LNCaP clone FGC (cell line): Measurements from ENCODE around the gene IFNAR1.

Experiments used
- DNase-seq: peaks from one replicate; pipeline ENCODE4 v3.0.0-alpha.2; 2011; ENCODE audit warnings: low read depth
- H3K4me3 ChIP-seq: 2 replicates; pipeline ENCODE4 v1.5.1; 2011; ENCODE audit warnings: mild to moderate bottlenecking, low read depth, low read length, control low read depth
- TF ChIP-seq, protein P1 (sequence below): IDR thresholded peaks from 2 replicates; pipeline ENCODE4 v1.5.1; 2012; ENCODE audit warnings: mild to moderate bottlenecking; ENCODE audit not compliant: control insufficient read depth, insufficient read depth; ENCODE audit errors: extremely low read depth

Gene IFNAR1

DNA sequence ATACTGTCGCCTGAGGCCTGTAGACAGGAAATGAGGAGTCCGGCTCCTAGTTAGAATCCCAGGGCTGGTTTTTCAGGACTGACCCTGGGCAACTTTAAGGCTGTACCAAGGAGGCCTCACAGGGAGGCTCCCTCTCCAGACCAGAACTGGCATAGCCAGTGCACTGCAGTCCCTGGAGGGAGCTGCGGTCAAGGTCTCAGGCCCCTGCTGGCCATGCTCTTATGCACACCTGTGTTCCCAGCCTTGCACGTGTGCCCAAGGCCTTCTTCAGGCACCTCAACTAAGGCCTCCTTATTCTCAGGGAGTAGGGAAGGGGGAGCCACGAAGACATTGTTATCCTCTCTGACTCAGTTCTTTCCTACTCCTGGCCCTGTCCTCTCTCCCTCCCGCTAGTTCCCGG, 22.0 kb upstream of the IFNAR1 start:
- H3K4me3 ChIP-seq = no peak overlapping the region
- TF ChIP-seq, protein P1, sequence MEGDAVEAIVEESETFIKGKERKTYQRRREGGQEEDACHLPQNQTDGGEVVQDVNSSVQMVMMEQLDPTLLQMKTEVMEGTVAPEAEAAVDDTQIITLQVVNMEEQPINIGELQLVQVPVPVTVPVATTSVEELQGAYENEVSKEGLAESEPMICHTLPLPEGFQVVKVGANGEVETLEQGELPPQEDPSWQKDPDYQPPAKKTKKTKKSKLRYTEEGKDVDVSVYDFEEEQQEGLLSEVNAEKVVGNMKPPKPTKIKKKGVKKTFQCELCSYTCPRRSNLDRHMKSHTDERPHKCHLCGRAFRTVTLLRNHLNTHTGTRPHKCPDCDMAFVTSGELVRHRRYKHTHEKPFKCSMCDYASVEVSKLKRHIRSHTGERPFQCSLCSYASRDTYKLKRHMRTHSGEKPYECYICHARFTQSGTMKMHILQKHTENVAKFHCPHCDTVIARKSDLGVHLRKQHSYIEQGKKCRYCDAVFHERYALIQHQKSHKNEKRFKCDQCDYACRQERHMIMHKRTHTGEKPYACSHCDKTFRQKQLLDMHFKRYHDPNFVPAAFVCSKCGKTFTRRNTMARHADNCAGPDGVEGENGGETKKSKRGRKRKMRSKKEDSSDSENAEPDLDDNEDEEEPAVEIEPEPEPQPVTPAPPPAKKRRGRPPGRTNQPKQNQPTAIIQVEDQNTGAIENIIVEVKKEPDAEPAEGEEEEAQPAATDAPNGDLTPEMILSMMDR = no peak
- DNase-seq = no peak

DNA sequence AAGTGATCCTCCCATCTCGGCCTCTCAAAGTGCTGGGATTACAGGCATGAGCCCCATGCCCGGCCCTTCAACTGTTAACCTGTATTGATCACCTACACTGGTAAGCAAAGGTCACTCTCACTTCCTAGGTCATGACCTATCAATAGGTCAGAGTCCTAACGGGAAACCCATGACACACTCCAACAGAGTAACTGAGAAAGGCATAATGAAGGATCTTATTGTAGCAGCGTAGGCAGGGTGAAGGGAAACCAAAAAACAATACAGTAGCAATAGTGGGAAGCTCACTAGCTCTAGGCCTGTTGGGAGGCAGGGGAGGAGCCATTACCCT, 19.5 kb upstream of the IFNAR1 start:
- TF ChIP-seq, protein P1 = no peak
- H3K4me3 ChIP-seq = no peak overlapping the region
- DNase-seq = no peak

DNA sequence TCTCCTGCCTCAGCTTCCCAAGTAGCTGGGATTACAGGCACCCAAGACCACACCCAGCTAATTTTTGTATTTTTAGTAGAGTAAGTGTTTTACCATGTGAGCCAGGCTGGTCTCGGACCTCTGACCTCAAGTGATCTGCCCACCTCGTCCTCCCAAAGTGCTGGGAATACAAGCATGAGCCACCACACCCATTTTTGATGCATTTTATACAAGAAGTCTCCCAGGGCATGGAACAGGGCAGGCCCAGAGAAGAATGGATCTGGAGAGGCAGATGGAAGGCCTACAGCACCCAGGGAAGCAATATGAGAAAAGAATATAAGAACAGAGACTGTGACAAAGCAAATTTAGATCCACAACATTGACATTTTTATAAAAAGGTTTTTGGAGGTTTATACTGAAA, 18.8 kb upstream of the IFNAR1 start:
- TF ChIP-seq, protein P1 = no peak
- H3K4me3 ChIP-seq = no peak overlapping the region
- no peak for DNase-seq

DNA sequence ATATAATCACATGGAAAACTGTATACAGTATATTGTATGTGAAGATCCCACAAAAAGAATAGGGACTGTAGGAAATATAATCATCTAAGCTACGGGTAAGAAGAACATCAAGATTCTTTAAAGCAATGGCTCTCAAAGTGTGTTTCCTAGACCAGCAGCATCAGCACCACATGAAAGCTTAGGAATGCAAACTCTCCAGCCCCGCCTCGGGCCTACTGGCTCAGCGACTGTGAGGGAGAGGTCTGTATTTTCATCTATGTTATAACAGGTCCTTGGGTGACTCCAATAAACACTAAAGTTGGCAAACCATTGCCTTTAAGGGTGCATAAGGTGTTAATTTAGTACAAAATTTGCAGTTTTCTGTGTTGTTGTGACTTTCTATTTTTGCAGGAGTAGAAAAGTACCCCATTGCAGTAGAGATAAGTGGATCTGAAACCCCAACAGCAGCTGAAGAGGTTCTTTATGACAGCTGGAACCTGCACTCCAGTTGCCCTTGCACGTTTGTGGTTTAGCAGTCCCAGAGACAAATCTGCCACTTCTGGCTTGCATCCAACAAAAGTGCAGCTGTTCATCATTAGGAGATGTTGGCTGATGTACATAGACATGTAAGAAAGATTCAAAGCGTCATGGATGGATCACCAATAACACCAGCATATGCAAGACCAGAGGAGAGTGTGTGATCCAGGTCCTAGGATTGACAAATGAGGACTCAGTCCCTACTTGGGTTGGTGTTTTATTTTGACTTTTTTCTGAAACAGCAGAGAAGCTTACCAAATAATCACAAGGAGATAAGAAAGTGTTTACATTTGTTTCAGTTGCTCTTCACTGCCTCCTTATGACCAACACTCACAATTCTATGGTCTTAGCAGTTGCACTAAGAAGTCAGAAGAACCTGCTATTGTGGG, 15.9 kb upstream of the IFNAR1 start:
- H3K4me3 ChIP-seq = no peak overlapping the region
- TF ChIP-seq, protein P1 = no peak
- DNase-seq = no peak

DNA sequence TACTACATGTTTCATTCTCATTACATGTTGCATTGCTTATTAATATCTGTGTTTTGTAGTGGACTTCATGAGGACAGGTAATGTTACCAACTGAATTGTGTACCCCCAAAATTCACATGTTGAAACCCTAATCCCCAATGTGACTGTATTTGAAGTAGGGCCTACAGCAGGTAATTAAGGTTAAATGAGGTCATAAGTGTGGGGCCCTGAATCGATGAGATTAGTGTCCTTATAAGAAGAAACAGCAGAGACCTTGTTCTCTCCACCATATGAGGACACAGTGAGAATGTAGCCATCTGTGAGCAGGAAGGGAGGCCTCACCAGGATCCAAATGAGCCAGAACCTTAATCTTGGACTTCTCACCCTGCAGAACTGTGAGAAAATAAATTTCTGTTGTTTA, 15.0 kb upstream of the IFNAR1 start:
- TF ChIP-seq, protein P1 = no peak
- DNase-seq = no peak
- no peak overlapping the region for H3K4me3 ChIP-seq

DNA sequence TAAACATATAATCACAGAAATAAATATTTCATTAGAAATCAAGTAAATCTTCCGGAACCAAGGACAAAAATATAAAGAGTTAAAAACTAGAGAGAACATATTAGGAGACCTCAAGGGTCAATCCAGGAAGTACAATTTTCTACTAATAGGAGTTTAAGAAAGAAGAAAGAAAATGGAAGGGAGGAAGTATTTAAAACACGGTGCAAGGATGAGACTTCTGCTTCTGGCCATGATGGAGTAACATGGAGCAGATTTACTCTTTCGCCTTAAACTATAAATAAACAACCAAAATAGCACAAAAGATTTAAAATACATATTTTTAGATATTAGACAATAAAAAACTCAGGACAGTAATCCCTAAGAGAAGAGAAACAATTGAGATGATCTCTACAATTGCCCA, 12.6 kb upstream of the IFNAR1 start:
- no peak overlapping the region for H3K4me3 ChIP-seq
- TF ChIP-seq, protein P1 = no peak
- DNase-seq = no peak

DNA sequence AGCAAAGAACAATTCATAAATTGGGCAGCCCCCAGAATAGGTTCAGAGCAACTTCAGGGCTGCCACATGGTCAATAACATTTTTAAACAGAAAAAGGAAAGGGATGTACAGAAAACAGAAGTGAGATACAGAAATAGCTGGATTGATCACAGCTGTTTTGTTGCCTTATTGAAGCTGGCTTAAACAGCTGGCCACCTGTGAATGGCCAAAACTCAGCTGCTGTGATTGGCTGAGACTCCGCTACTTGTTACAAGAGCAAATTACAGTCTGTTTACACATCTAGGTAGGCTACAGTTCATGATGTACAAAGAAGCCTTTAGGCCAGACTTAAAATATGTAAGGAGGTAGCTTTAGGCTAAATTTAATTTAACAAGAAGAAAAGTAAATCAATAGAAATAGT, 11.6 kb upstream of the IFNAR1 start:
- H3K4me3 ChIP-seq = no peak overlapping the region
- DNase-seq = no peak

More for the DNA sequence above, 11.6 kb upstream of the IFNAR1 start:
- TF ChIP-seq, protein P1 = no peak
